ENCODE data around the gene GAS2.

The GAS2 gene

DNA sequence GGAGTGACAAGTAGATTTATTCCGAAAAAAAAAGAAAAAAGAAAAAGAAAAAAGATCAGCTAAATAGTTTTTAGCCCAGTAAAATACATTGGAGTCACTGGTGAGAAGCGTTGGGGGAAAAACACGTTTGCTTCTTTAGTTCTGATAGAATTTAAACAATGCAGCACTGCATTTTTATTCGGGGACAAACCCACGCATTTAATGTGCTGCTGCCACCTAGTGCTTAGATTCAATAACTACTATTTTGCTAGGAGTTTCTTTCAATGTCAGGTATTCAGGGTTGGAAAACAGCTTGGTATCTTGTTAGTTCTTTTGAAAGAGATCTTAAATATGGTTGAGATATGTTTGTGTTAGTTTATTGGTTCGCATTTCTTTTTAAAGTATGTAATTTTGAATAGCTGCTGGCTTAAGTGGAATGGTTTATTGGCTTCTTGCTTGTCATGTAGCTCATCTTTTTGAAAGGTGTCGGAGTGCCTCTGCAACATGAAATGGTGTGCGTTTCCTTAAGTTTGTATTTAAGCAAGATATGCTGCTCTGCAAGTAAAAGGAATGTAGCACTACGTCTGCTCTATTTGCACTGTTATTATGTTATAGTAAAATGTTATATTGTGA is 121.2 kb downstream of the GAS2 start:
- peak; percentile 22 for DNase-seq

DNA sequence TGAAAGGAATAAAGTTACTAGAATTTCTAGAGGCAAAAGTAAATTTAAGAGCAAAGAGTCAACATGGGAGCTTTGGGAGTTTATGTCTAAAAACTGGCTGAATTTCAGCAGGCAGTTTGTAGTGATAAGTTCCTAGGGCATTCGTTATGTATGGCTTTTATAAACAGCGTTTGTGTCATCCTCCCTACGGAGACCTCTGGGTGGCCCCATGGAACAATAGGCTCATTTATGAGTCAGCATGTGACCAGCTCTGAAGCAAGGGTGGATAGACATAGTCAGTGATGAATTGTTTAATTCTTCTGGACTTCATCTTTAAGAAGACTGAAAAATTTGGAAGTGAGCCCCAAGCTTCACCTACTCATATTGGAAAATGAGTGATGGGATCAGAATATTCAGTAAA is 126.1 kb downstream of the GAS2 start:
- no peak for DNase-seq

DNA sequence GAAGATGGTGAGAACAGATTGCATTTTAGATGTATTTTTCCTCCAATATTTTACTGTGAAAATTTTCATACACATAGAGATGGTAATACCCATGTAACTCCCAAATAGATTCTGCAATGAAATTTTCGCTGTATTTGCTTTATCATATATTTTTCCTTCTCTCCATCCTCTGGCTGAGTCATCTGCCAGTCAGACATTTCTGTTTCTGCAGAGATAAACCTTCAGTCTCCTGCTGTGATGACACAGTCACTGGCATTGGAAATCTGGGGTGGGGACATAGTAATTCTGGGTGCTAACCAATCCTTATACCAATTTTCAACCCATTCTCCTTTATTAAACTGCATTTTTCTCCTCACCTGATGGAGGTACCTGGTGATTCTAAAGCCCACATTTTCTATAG is 129.5 kb downstream of the GAS2 start:
- no peak for DNase-seq

DNA sequence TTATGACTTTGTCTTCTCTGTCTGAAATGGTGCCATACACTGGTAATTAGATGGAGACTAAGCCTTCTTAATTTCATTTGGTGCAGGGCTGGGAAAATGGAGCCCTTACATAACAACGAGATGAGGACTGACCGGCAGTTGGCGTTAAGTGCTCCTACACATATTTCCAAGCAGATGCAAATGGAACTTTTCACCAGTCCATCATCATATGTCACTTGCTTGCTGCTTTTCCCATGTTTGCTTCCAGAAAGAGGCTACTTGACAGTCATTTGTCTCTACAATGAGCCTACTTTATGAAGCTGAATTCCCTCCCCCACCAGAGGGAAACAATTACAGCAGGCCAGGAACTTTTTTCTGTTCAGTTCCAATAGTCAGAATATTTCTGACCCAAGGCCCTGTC is 130.6 kb downstream of the GAS2 start:
- DNase-seq, result no peak

DNA sequence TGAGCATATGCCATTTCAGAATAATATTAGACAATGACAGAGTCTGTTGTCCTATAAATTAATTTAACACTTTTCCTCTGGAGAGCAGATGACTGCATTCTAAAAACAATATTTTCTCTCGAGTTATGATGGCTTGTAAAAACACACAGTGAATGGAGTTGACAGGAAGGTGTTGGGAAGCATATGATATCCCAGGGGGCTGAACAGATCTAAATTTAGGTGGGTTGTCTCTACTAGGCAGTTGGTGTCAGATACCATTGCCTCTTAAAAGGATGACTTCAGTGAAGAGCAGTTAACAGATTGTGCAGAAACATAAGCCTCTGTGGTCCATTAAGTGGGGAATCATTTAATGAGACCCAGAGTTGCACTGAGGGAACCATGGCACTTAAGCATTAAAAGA is 132.5 kb downstream of the GAS2 start:
- DNase-seq, result no peak

DNA sequence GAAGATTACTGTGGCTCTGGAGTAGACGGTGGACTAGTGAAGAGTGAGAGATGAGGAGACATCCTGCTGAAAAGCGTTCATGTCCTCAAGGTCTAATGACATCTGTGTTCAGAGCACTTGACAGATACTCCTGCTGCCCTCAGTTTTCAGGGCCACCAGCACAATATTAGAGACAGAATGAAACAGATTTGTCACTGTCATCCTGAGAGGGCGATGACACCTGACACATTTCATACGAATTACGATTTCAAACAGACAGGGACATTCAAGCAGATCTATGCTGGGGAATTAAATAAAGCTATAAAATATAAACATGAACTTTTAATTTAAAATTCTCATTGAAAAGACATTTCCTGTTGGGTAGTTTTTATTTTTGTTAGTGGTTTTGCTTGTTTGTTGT is 134.1 kb downstream of the GAS2 start:
- no peak for DNase-seq

DNA sequence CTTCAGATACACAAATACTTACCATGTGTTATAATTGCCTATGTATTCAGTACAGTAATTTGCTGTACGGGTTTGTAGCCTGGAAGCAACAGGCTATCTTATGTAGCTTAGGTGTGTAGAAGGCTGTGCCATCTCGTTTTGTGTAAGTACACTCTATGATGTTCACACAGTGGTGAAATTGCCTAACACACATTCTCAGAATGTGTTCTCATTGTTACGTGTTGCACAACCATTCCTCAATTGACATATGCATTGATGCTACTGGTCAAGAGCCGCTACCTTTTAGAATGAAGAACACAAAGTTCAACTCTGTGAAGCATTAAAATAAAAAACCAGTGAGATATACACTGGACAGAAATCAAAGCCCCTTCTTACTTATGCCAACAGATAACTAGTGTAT is 136.4 kb downstream of the GAS2 start:
- DNase-seq, result no peak

DNA sequence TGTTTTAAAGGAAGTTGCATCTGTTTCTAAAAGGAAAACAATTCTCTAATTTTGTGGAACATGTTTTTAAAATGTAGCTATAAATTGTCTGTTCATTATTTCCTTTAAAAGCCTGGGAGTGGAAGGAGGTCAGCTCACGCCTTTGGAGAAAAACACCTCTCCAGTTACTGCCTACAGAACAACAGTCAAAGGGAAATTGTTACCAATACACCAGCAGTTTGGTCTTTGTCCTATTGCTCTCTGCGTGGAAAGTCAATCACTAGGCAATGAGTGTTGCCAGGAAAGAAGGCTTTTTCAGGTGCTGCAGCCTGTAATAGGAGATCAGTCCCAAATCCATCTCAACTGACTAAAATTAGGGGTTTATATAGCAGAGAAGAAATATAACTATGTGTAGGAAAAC is 141.0 kb downstream of the GAS2 start:
- no peak for DNase-seq

DNA sequence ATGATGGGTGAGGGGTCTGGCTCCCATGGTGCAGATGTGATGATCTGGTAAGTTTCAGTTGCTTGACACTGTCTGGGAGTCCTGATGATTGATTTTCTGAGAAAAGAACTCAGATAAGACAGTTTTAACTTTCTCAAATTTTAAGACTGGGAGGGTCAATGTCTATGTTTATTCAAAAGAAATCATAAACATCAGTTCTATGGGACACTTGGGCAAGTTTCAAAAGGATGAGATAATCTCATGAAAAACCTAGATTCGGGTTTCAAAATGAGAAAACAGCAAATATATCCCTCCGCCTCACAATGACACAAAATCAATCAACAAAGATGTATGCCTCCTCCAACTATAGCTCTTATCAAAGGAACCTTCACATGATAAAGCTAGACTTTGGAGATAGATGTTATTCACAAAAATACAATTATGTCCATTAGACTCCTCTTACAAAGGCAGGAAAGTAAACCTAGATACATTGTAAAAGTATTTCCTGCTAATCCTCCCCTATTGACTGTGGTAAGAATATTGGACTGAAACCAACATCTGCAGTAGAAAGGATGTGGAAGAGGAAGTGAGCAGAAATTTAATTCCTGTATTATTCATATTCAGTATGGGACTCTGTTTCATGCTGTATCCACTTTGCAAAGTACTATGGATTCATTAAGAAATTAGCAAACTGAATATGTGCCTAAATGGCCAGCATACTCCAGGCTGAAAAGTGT is 141.6 kb downstream of the GAS2 start:
- no peak for DNase-seq

DNA sequence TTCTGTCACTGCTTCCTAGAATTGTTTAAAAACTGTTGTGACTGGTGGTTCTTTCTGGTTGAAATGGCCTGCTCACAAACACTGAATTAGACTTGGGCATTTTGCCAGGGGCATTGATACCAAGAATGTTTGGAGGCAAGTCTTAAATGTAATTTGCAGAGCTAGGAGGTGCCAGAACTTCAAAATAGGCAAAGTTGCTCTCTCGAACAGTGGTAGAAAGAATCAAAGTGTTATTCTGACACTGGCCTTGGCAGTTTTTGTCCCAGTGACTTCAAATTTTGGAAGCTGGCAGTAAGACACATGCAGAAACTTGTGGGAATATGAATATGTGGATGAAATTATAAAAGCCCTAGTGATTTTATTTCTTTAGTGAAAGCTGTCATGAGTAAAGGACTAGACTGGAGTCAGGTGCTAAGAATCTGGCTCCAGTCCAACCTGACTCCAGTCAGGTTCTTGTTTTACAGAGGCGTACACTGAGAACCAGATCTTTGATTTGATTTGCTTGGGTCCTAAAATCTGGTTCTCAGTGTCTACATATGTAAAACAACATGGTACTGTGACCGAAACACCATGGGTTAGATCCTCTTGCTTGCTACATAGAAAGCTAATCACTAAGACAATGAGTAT is 142.3 kb downstream of the GAS2 start:
- DNase-seq, result no peak

DNA sequence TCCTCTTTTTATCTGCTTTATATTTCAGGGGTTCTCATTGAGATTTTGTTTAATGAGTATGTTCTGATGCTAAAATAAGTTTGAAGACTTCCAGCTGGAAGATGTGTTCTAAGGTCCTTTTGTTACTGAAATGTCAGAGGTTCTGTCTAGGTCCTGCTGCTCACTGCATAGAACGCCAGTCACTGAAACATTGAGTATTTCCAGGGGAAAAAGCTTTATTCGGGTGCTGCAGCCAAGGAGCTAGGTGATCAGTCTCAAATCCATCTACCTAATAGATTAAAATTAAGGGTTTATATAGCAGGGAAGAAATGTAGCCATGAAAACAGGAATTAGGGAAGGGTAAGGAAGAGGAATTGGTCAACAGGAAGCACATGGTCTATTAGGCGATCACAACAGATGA is 143.5 kb downstream of the GAS2 start:
- DNase-seq, result no peak

DNA sequence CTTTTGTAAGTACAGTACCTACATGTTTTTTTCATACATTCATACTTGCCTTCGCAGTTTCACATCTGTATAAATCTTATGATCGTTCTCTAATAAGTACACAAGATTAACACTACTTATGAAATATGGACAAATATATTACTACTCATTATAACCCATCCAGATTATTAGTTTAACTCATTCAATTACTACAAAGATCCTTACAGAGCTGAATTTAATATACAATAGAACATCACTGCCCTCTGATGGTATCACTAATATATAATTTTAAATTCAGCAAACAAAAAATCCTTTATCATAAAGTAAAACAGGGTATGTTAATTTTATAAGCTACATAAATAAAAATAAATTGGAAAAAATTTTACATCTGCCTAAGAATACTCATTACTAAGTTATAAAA is 155.8 kb downstream of the GAS2 start:
- DNase-seq, result no peak

DNA sequence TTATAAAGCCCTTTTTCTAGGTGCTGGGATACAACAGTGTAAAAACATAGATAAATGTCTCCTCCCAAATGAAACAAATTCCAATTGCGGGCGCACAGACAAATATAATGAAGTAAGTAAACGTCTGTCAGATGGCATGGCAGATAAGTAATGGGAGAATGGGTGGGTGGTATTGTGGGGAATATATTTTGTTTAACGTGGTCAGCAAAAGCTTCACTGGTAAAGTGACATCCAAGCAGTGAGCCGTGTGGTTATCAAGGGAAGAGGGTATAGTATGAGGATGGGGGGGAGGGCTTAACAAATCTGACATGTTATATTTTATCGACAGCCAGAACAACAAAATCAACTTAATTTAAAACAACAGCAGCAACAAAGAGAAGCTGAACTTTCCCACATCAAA is 162.0 kb downstream of the GAS2 start:
- no peak for DNase-seq

DNA sequence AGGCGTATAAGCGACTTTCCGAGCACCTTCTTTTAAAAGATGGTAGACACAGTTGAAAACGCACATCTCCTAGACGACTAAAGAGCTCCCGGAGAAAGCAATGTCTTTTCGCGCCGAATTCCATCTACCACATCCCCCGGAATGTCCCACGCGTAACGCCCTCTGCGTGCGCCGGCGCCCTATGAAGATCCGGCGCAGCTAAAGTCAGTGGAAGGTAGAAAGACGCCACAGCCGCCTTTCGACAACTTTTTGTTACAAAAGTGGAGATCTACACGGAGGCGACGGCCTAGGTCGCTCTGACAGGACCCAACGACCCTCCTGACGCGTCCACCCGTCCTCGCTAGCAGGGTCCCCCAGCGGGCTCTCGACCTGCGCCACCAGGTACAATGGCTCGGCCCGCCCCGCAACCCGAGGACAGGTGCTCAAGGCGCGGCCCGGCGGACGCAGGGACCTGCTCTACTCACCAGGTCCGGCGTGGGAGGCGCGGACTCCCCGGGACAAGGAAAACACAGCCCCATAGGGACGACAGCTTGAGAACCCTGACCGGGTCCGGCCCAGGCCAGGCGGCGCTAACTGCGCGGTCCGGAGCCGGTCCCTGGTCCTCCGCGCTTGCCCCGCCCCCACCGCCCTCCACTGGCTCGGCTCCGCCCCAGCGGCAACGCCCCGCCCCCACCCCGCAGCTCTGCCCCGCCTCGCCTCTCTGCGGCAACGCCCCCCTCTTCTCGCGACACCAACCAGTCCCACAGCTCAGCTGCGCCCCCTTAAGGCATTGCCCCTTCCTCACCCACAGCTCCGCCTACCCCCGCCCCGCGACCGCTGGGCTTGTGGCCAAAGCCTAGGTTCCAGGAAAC is 163.0 kb downstream of the GAS2 start, which contains the start of gene SVIP:
Gene SVIP, minus strand, starts transcription at position 571 of the 851 bp plus-strand sequence. Its CDS starts 53 bp downstream, at position 518.
- DNase-seq, result peak; percentile 96

DNA sequence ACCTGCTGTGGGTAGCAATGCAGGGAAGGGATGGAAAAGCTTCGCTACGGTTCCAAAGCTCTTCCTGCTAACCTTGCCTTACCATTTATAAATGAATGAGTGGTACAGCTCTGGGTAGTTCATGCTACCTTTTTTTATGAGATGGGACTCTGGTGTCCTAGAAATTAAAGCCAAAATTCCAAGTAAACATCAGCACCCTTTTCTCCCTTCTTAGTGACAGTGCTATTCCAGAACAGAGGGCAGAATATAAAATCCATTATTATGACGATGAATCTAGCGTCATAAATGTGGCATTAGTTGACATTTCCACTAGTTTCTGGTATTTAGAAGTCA is 163.6 kb downstream of the GAS2 start:
- DNase-seq, result no peak

DNA sequence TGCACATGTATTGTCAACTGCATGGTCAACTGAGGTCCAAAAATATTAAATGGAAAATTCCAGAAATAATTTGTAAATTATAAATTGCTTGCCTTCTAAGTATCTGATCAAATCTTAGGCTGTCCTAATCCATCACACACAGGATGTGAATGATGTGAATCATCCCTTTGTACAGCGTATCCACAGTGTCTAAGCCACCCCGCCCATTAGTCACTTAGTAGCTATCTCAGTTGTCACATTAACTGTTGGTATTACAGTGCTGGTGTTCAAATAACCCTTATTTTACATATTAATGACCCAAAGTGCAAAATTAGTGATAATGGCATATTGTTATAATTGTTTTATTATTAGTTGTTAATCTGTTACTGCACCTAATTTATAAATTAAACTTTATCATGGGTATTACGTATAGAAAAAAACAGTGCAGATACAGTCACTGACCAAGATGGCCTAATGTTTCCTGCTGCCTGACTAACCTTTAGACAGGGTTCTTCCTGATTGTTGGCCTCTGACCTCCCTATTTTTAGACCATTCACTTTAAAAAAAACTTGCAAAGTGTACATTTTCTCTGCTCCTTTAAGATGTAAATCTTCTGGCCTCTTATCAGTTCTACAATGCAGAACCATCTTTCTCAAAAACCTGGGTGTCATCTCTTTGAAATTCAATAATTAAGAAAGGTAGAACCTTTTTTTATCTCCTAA is 166.1 kb downstream of the GAS2 start:
- peak; percentile 18 for DNase-seq

DNA sequence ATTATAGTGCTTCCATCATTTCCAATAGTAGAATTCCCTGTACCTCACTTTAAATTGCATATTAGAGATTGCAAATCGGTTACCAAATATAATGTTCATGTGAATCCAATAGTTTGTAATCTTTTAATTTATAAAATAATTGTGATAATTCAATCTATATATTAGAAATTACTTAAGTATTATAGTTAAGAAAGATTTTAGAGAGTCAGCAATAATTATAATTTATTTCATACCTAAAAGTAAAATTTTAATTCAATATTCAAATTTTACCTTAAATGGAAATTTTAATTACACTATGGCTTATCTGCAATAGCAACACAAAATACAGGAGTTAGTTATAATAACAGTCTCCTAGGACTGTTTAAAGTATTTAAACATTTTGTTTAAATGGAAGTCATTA is 180.3 kb downstream of the GAS2 start:
- DNase-seq, result no peak

DNA sequence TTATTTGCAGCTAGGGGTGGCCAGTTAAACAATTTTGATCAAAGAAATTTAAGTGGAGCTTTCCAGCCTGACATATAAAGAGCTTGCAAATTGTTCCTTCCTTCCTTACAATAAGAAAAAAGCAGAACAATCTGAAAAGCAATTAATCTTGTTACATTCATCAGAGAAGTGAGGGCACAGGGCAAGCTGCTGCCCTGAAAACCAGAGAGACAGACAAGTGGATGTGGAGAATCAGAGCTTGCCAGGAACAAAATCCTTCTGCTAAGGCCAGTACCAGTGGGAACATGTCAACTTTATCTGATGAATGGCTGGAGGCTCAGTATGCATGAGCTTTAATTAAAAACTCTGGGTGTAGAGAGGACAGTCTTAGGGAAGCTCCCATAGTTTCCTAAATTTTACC is 185.1 kb downstream of the GAS2 start:
- no peak for DNase-seq

DNA sequence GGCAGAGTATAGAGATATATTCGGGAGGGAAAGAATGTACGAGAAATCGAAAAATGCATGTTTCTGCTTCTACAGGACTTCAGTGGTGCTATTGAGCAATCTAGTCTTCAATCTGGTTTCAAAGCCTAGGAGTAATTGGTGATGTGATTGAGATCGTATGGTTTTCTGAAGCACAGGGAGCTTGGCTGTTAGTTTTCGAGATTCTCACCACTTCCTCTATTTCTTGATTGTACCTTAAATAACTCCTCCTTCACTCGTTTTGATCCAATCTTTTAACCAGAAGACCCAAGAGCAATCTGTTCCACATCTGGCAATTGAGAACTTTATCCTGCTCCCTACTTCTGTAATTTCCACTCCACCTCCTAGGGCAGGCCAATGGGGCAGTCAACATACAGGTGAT is 193.3 kb downstream of the GAS2 start:
- DNase-seq, result no peak

DNA sequence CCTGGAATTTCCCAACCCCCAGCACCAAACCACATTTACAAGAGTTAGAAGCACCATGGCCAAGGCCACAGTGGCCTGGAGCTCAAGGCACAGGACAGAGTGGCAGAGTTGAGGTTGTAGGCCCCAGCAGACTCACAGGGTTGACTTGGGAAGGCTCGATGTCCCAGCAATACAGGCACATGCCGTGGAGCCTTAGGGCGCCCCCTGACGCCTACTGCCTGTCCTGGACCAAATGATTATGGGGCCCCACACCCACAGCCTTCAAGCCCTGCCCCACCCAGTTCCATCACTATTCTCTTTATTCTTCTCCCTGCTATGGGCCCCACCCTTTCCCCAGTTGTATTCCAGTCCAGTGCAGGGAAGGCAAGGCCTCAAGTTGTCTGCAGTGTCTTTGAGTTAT is 193.8 kb downstream of the GAS2 start, which contains the start of gene CCDC179:
Gene CCDC179, minus strand, starts transcription at position 234 of the 400 bp plus-strand sequence. Its CDS starts 53 bp downstream, at position 181.
- no peak for DNase-seq
